Measurements from ENCODE around the gene PHTF2. TPM values are rescaled to one million over a fixed set of nuclear protein-coding genes. Genes with fewer than 3 reads are reported as not detected.
"Not testable (repeated sequence)": the region's sequence is repeated elsewhere in the genome, so short reads cannot be mapped to it uniquely, and the experiment has no call there.

The PHTF2 gene
- total and polyA plus RNA-seq, 2 experiments from 2014 or later = 22.0 to 29.9 TPM

DNA sequence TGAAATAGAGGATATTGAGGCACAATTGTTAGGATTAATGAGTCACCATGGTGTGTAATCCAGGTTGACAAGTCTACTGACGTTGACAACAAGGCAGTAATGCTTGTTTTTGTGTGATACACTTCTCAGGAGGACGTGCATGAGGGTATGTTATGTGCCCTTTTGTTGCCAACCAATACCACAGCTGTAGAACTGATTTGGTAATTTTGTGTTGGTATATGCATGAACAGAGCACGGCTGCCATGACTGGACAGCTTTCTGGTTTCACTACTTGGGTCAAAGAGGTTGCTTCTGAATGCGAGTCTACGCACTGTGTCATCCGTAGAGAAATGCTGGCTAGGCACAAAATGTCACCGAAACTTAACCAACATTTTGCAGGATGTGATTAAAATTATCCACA, 32.9 kb downstream of the PHTF2 start:
- no peak for DNase-seq
- no peak overlapping the region for H3K4me3 ChIP-seq
- 95 to 96% methylated on average over 7 of the region's 7 CpGs for WGBS, 2 experiments (ENCODE audit: low coverage in 1 of 2, low lambda C conversion rate in 2 of 2, missing lambda C conversion rate in 2 of 2)
- H3K9ac ChIP-seq = no peak overlapping the region
- H3K27ac ChIP-seq = no peak overlapping the region
- H3K9me3 ChIP-seq (ENCODE audit: low read depth) = no peaks in the 10 kb centered on the region
- no peaks in the 10 kb centered on the region for H3K36me3 ChIP-seq (ENCODE audit: low read depth)
- peaks cover 42% of the 10 kb centered on the region for H3K79me2 ChIP-seq (ENCODE audit: insufficient read depth)
- TF ChIP-seq EZH2phosphoT487 (IDR thresholded peaks at IDR 0.05; ENCODE audit: insufficient read depth, low read depth) = no peak
- TF ChIP-seq EZH2 (IDR thresholded peaks at IDR 0.05; ENCODE audit: insufficient read depth, poor library complexity, severe bottlenecking) = no peak
- H3K27me3 ChIP-seq (replicated peaks; ENCODE audit: insufficient read depth) = no peaks in the 10 kb centered on the region
- H3K4me1 ChIP-seq (ENCODE audit: insufficient read depth) = peaks cover 27% of the 10 kb centered on the region
- H2AFZ ChIP-seq = no peak overlapping the region
- H4K20me1 ChIP-seq (ENCODE audit: insufficient read depth) = no peaks in the 10 kb centered on the region
- no peak overlapping the region for H3K4me2 ChIP-seq (ENCODE audit: unreplicated experiment)
- H3K9me2 ChIP-seq (ENCODE audit: insufficient read depth) = no peaks in the 10 kb centered on the region
- peaks cover 19% of the 10 kb centered on the region; the same call in 1 of the 2 replicates for H3F3A ChIP-seq (ENCODE audit: insufficient read depth)
- in situ Hi-C loops (cut with MboI) = no loop called here

DNA sequence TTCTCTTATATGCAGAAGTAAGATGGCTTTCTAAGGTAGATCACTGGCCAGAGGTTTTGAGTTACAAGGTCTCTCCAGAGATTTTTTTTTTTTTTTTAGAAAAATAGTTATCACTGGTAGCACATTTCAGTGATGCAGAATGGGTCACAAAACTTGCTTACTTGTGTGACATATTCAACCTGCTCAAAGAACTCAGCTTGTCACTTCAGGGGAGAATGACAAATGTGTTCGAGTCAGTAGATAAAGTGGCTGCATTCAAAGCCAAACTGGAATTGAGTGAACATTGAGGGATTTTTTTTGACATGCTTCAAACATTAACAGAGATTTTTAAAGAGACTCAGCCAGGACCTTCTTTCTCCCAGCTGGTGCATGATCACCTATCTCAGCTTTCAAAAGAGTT, 33.4 kb downstream of the PHTF2 start:
- Histone ChIP-seq H3K9ac (no peak overlapping the region), H4K20me1 (ENCODE audit: insufficient read depth) (no peaks in the 10 kb centered on the region), H3K4me1 (ENCODE audit: insufficient read depth) (peaks cover 27% of the 10 kb centered on the region), H3K9me3 (ENCODE audit: low read depth) (no peaks in the 10 kb centered on the region), H3F3A (ENCODE audit: insufficient read depth) (peaks cover 19% of the 10 kb centered on the region; the same call in 1 of the 2 replicates), H2AFZ (no peak overlapping the region), H3K4me3 (no peak overlapping the region), H3K4me2 (ENCODE audit: unreplicated experiment) (no peak overlapping the region), H3K79me2 (ENCODE audit: insufficient read depth) (peaks cover 44% of the 10 kb centered on the region), H3K27me3 (replicated peaks; ENCODE audit: insufficient read depth) (no peaks in the 10 kb centered on the region), H3K36me3 (ENCODE audit: low read depth) (no peaks in the 10 kb centered on the region), H3K27ac (no peak overlapping the region), H3K9me2 (ENCODE audit: insufficient read depth) (no peaks in the 10 kb centered on the region)
- no peak for DNase-seq
- in situ Hi-C loops (cut with MboI) = no loop called here
- TF ChIP-seq EZH2phosphoT487 (IDR thresholded peaks at IDR 0.05; ENCODE audit: insufficient read depth, low read depth) = no peak
- no peak for TF ChIP-seq EZH2 (IDR thresholded peaks at IDR 0.05; ENCODE audit: insufficient read depth, poor library complexity, severe bottlenecking)
- WGBS, 2 experiments (ENCODE audit: low coverage in 1 of 2, low lambda C conversion rate in 2 of 2, missing lambda C conversion rate in 2 of 2) = 93 to 100% methylated on average over 1 of the region's 1 CpG

DNA sequence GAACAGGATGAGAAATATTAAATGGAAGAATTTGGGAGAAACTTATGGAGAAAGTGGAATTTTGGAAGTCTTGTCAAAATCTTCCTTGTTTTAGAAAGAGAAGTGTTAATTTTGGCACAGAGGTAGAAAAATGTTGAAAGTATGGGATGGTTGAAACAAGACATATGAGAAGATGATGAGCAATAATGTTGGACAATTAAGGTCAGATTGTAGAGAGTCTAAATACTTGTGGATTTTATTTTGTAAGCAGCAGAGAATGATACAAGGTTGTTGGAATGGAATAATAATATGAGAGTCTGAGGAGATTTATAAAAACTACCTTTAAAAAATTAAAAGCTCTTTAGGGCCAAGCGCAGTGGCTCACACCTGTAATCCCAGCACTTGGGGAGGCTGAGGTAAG, 34.6 kb downstream of the PHTF2 start:
- Histone ChIP-seq H3K79me2 (ENCODE audit: insufficient read depth) (peaks cover 44% of the 10 kb centered on the region), H3K27ac (peak overlapping the region; percentile 19; the same call in 1 of the 2 replicates), H3K9me2 (ENCODE audit: insufficient read depth) (no peaks in the 10 kb centered on the region), H3K36me3 (ENCODE audit: low read depth) (no peaks in the 10 kb centered on the region), H3K9me3 (ENCODE audit: low read depth) (no peaks in the 10 kb centered on the region), H3K9ac (no peak overlapping the region), H3K4me2 (ENCODE audit: unreplicated experiment) (peak overlapping the region; percentile 20), H4K20me1 (ENCODE audit: insufficient read depth) (no peaks in the 10 kb centered on the region), H3F3A (ENCODE audit: insufficient read depth) (peaks cover 19% of the 10 kb centered on the region; the same call in 1 of the 2 replicates), H3K27me3 (replicated peaks; ENCODE audit: insufficient read depth) (no peaks in the 10 kb centered on the region), H3K4me3 (no peak overlapping the region), H2AFZ (no peak overlapping the region), H3K4me1 (ENCODE audit: insufficient read depth) (peaks cover 27% of the 10 kb centered on the region)
- in situ Hi-C loops (cut with MboI) = no loop called here
- TF ChIP-seq EZH2 (IDR thresholded peaks at IDR 0.05; ENCODE audit: insufficient read depth, poor library complexity, severe bottlenecking) (no peak), EZH2phosphoT487 (IDR thresholded peaks at IDR 0.05; ENCODE audit: insufficient read depth, low read depth) (no peak)
- peak; percentile 29 for DNase-seq
- WGBS, 2 experiments (ENCODE audit: low coverage in 1 of 2, low lambda C conversion rate in 2 of 2, missing lambda C conversion rate in 2 of 2) = 86 to 100% methylated on average over 1 of the region's 1 CpG

DNA sequence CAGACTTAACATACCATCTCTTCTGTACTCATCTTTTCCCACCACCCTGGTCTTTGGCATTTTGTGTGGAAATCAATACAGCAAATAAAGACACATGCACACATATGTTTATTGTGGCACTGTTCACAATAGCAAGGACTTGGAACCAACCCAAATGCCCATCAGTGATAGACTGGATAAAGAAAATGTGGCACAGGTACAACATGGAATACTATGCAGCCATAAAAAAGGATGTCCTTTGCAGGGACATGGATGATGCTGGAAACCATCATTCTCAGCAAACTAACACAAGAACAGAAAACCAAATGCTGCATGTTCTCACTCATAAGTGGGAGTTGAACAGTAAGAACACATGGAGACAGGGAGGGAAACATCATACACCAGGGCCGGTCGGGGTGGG, 37.9 kb downstream of the PHTF2 start:
- in situ Hi-C loops (cut with MboI); H3K27ac ChIP-seq; H2AFZ ChIP-seq; H3K4me2 ChIP-seq (ENCODE audit: unreplicated experiment); DNase-seq; H3K36me3 ChIP-seq (ENCODE audit: low read depth); H3K9me3 ChIP-seq (ENCODE audit: low read depth); H3K27me3 ChIP-seq (replicated peaks; ENCODE audit: insufficient read depth); H3K9ac ChIP-seq; H3K4me3 ChIP-seq; H3K9me2 ChIP-seq (ENCODE audit: insufficient read depth); H4K20me1 ChIP-seq (ENCODE audit: insufficient read depth): not testable (repeated sequence)
- peaks cover 32% of the 10 kb centered on the region for H3K79me2 ChIP-seq (ENCODE audit: insufficient read depth)
- WGBS, 2 experiments (ENCODE audit: low coverage in 1 of 2, low lambda C conversion rate in 2 of 2, missing lambda C conversion rate in 2 of 2) = 98 to 100% methylated on average over 2 of the region's 2 CpGs
- H3F3A ChIP-seq (ENCODE audit: insufficient read depth) = peaks cover 19% of the 10 kb centered on the region; the same call in 1 of the 2 replicates
- peaks cover 27% of the 10 kb centered on the region for H3K4me1 ChIP-seq (ENCODE audit: insufficient read depth)

DNA sequence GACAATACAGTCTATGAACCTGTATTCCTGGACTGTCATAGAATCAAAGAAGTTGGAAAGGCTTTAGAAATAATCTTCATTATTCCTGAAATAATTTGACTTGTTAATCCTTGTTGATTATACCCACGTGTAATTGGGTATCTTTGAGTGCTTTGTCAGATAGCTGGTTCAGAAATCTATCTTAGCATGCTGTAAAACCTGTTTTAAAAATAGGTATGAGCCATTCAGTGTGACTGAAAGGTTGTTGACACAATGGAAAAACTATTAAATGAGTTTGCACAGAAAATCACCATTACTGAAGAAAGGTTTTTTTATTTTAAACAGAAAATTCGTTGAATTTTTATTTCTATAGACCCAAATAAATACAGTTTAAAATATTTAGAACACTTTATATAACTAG, 38.7 kb downstream of the PHTF2 start:
- H3K79me2 ChIP-seq (ENCODE audit: insufficient read depth) = peaks cover 34% of the 10 kb centered on the region
- 47 to 49% methylated on average over 2 of the region's 2 CpGs for WGBS, 2 experiments (ENCODE audit: low coverage in 1 of 2, low lambda C conversion rate in 2 of 2, missing lambda C conversion rate in 2 of 2)
- no peak overlapping the region for H2AFZ ChIP-seq

More for the DNA sequence above, 38.7 kb downstream of the PHTF2 start:
- no peaks in the 10 kb centered on the region for H3K9me2 ChIP-seq (ENCODE audit: insufficient read depth)
- peaks cover 27% of the 10 kb centered on the region for H3K4me1 ChIP-seq (ENCODE audit: insufficient read depth)
- H3K4me2 ChIP-seq (ENCODE audit: unreplicated experiment) = no peak overlapping the region
- in situ Hi-C loops (cut with MboI) = no loop called here
- no peak overlapping the region for H3K27ac ChIP-seq
- no peaks in the 10 kb centered on the region for H3K9me3 ChIP-seq (ENCODE audit: low read depth)
- H3K27me3 ChIP-seq (replicated peaks; ENCODE audit: insufficient read depth) = no peaks in the 10 kb centered on the region
- H3F3A ChIP-seq (ENCODE audit: insufficient read depth) = peaks cover 19% of the 10 kb centered on the region; the same call in 1 of the 2 replicates
- no peak overlapping the region for H3K9ac ChIP-seq
- no peak for DNase-seq
- no peak for TF ChIP-seq EZH2 (IDR thresholded peaks at IDR 0.05; ENCODE audit: insufficient read depth, poor library complexity, severe bottlenecking)
- no peak for TF ChIP-seq EZH2phosphoT487 (IDR thresholded peaks at IDR 0.05; ENCODE audit: insufficient read depth, low read depth)
- no peak overlapping the region for H3K4me3 ChIP-seq
- H4K20me1 ChIP-seq (ENCODE audit: insufficient read depth) = no peaks in the 10 kb centered on the region
- no peaks in the 10 kb centered on the region for H3K36me3 ChIP-seq (ENCODE audit: low read depth)
